Ascending aorta (tissue), 2 donors: ENCODE measurements around the gene TMIGD3. TPM values are rescaled to one million over a fixed set of nuclear protein-coding genes. Genes with fewer than 3 reads are reported as not detected.
A peak's percentile ranks its signal among the peaks of the same experiment; 100 is the strongest.
"Not testable (repeated sequence)": the region's sequence is repeated elsewhere in the genome, so short reads cannot be mapped to it uniquely, and the experiment has no call there.

Experiments used
- DNase-seq, 2 donors: peaks; one replicate each; pipeline ENCODE4 v3.0.0-alpha.2; 2019; ENCODE audit warnings: low spot score in 2 of 2
- H3K27ac ChIP-seq, 2 donors: fragments of 200-600 bp; sonication (generic); one replicate each; pipeline ENCODE4 v1.5.1; 2016 to 2017; ENCODE audit warnings: mild to moderate bottlenecking in 1 of 2
- H3K27me3 ChIP-seq: fragments of 200-600 bp; sonication (generic); one replicate; pipeline ENCODE4 v1.5.1; 2017
- H3K36me3 ChIP-seq, 2 donors: fragments of 200-600 bp; sonication (generic); one replicate each; pipeline ENCODE4 v1.5.1; 2016
- H3K4me1 ChIP-seq, 2 donors: fragments of 200-600 bp; sonication (generic); one replicate each; pipeline ENCODE4 v1.5.1; 2016 to 2017; ENCODE audit warnings: mild to moderate bottlenecking in 1 of 2
- H3K4me3 ChIP-seq, 2 donors: fragments of 200-600 bp; sonication (generic); one replicate each; pipeline ENCODE4 v1.5.1; 2016 to 2017; ENCODE audit warnings: mild to moderate bottlenecking in 1 of 2
- H3K9me3 ChIP-seq, 2 donors: fragments of 200-600 bp; sonication (generic); one replicate each; pipeline ENCODE4 v1.5.1; 2016
- intact Hi-C: fragments of 100-400 bp; cut with DNase I; formaldehyde crosslinking; loops from one replicate; pipeline ENCODE4 v1.15.1; 2023
- total RNA-seq: library from RNA; depleted of rRNA; stranded (reverse); fragments of >200 nt; gene quantifications from one replicate; pipeline ENCODE4 v1.1.0, GENCODE V29; 2016
- TF ChIP-seq, protein P1 (sequence below), 3 experiments: fragments of 200-600 bp in 2 of 3; fragments of 450-650 bp in 1 of 3; sonication (generic) in 2 of 3; IDR thresholded peaks; one replicate each; pipeline ENCODE4 v1.5.1; 2016 to 2019; ENCODE audit warnings: antibody characterized with exemption in 3 of 3, mild to moderate bottlenecking in 1 of 3, moderate library complexity in 1 of 3

Gene TMIGD3
- total RNA-seq: 2.4 TPM

GRCh38 chr1:111503585-111504060, at the start of gene TMIGD3, which contains the start of gene ADORA3:
Gene TMIGD3, minus strand, starts transcription at chr1:111503633. Its CDS starts 279 bp downstream, at chr1:111503354.
Gene ADORA3, minus strand, starts transcription at chr1:111503633. Its CDS starts 279 bp downstream, at chr1:111503354.
- Histone ChIP-seq H3K27ac (peak within 1 kb of the TSS; percentile 12 to 22), H3K4me1 (peaks cover 5 to 14% of the 10 kb centered on the region in 2 donors), H3K27me3 (no peaks in the 10 kb centered on the region), H3K4me3 (peak within 1 kb of the TSS in 1 of 2 donors; percentile 3), H3K36me3 (no peaks in the 10 kb centered on the region), H3K9me3 (no peaks in the 10 kb centered on the region)
- no peak for DNase-seq
- TF ChIP-seq, protein P1, sequence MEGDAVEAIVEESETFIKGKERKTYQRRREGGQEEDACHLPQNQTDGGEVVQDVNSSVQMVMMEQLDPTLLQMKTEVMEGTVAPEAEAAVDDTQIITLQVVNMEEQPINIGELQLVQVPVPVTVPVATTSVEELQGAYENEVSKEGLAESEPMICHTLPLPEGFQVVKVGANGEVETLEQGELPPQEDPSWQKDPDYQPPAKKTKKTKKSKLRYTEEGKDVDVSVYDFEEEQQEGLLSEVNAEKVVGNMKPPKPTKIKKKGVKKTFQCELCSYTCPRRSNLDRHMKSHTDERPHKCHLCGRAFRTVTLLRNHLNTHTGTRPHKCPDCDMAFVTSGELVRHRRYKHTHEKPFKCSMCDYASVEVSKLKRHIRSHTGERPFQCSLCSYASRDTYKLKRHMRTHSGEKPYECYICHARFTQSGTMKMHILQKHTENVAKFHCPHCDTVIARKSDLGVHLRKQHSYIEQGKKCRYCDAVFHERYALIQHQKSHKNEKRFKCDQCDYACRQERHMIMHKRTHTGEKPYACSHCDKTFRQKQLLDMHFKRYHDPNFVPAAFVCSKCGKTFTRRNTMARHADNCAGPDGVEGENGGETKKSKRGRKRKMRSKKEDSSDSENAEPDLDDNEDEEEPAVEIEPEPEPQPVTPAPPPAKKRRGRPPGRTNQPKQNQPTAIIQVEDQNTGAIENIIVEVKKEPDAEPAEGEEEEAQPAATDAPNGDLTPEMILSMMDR (IDR thresholded peaks at IDR 0.05): no peak
- intact Hi-C loops: no loop called here

DNA sequence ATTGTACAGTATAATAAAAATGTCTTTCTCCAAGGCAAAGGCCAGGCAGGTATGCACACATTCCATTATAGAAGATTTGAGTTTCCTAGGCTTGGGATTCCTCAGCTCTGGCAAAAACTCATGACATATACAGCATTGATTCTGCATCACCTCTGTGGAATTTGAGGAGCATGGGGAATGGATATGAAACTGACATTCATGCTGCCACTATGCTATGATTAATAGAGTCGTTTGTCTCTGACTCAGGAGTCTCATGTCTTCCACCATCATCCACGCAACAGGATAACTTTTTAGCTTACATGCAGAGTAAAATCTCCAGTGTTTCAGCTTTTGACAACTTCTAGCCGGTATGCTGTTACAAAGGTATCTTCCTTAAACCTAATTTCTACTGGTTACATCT, 49.8 kb upstream of the TMIGD3 start:
- TF ChIP-seq, protein P1 (IDR thresholded peaks at IDR 0.05): no peak
- H3K4me1 ChIP-seq: no peaks in the 10 kb centered on the region
- intact Hi-C loops: no loop called here
- H3K4me3 ChIP-seq: no peak overlapping the region
- H3K27me3 ChIP-seq: no peaks in the 10 kb centered on the region
- DNase-seq: no peak
- no peaks in the 10 kb centered on the region for H3K9me3 ChIP-seq
- H3K36me3 ChIP-seq: no peaks in the 10 kb centered on the region
- no peak overlapping the region for H3K27ac ChIP-seq

DNA sequence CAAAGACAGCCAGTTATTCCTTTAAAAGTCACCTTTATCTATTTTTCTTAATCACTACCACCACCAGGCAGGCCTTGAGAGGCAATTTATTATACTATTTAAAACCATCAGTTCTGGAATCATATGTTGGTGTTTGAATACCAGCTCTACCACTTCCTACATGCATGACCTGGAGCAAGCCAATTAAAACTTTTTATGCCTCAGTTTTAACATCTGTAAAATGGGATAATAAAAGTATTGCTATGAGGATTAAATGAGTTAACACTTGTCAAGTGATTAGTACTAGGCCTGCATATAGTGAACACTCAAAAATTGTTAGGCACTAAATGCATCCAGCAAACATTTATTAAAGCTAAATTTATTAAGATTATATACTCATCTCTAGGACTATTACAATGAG, 49.2 kb upstream of the TMIGD3 start:
- Histone ChIP-seq H3K27me3 (no peaks in the 10 kb centered on the region), H3K36me3 (no peaks in the 10 kb centered on the region), H3K9me3 (no peaks in the 10 kb centered on the region), H3K27ac (no peak overlapping the region), H3K4me1 (no peaks in the 10 kb centered on the region), H3K4me3 (no peak overlapping the region)
- TF ChIP-seq, protein P1 (IDR thresholded peaks at IDR 0.05): no peak
- DNase-seq: no peak
- intact Hi-C loops: no loop called here

GRCh38 chr1:111551623-111552411, 48.4 kb upstream of the TMIGD3 start:
- TF ChIP-seq, protein P1 (IDR thresholded peaks at IDR 0.05): no peak
- H3K27me3 ChIP-seq: no peaks in the 10 kb centered on the region
- H3K36me3 ChIP-seq: no peaks in the 10 kb centered on the region
- no peak overlapping the region for H3K4me3 ChIP-seq
- H3K4me1 ChIP-seq: no peaks in the 10 kb centered on the region
- DNase-seq: no peak
- intact Hi-C loops: no loop called here
- no peak overlapping the region for H3K27ac ChIP-seq
- H3K9me3 ChIP-seq: no peaks in the 10 kb centered on the region

- H3K4me3 ChIP-seq, H3K9me3 ChIP-seq, H3K27ac ChIP-seq, H3K4me1 ChIP-seq, H3K27me3 ChIP-seq, H3K36me3 ChIP-seq, DNase-seq, intact Hi-C loops: not testable (repeated sequence)
Observed at GRCh38 chr1:111547786-111548185, 44.4 kb upstream of the TMIGD3 start.

DNA sequence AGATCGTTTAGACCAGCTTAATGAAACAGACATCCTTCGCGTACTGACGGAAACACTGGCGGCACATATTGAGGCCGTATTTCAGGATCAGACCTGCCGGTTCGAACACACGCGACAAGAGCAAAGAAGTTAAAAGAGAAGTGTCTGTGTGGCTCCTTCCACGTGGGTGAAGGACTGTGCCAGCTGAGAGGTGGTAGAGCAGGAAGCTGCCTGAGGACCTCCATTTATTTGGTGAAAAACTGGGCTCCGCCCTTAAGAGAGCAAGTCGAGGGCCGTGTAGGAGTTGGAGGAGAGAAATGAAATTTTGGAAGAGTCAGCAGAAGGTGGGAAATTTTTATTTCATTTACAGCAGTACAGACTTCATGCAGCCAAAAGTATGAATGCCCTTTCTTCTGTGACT, 38.8 kb upstream of the TMIGD3 start:
- DNase-seq: no peak
- intact Hi-C loops: no loop called here
- H3K4me3 ChIP-seq: no peak overlapping the region

More for the DNA sequence above, 38.8 kb upstream of the TMIGD3 start:
- H3K9me3 ChIP-seq: no peaks in the 10 kb centered on the region
- H3K27ac ChIP-seq: no peak overlapping the region
- no peaks in the 10 kb centered on the region for H3K36me3 ChIP-seq
- TF ChIP-seq, protein P1 (IDR thresholded peaks at IDR 0.05): no peak
- no peaks in the 10 kb centered on the region for H3K27me3 ChIP-seq
- H3K4me1 ChIP-seq: peaks cover 0 to 5% of the 10 kb centered on the region in 2 donors
